ENCODE data around the gene WDR59.

- TF ChIP-seq CTCF (IDR thresholded peaks at IDR 0.05) (no peak), EZH2 (IDR thresholded peaks at IDR 0.05) (no peak), EZH2phosphoT487 (IDR thresholded peaks at IDR 0.05) (no peak)
Measured at GRCh38 chr16:74931445-74931844, 53.5 kb downstream of the WDR59 start.

Measured in neural progenitor cell (in vitro differentiated cells).